Spleen (tissue), 11 donors: ENCODE results near the gene WRAP73. TPM values are rescaled to one million over a fixed set of nuclear protein-coding genes. Genes with fewer than 3 reads are reported as not detected.
"Not testable (repeated sequence)": the region's sequence is repeated elsewhere in the genome, so short reads cannot be mapped to it uniquely, and the experiment has no call there.

Experiments
- DNase-seq: peaks from one replicate; pipeline ENCODE4 v3.0.0-alpha.2; 2020
- H3K27ac ChIP-seq, 8 donors: fragments of 200-600 bp; sonication (generic) in 7 of 8; 1 replicate in 4 of 8; 2 replicates in 4 of 8; pipeline versions ENCODE4 v1.5.0 to v1.8.0; 2016 to 2021; ENCODE audit warnings: inconsistent platforms in 4 of 8, mild to moderate bottlenecking in 4 of 8, moderate library complexity in 1 of 8
- H3K27me3 ChIP-seq, 7 donors: fragments of 200-600 bp; sonication (generic) in 6 of 7; replicated peaks in 1 of 7; 1 replicate in 4 of 7; 2 replicates in 3 of 7; pipeline versions ENCODE4 v1.5.0 to v1.8.0; 2016 to 2021; ENCODE audit warnings: inconsistent platforms in 3 of 7, mild to moderate bottlenecking in 1 of 7
- H3K36me3 ChIP-seq, 6 donors: fragments of 200-600 bp; sonication (generic) in 5 of 6; 1 replicate in 4 of 6; 2 replicates in 2 of 6; pipeline versions ENCODE4 v1.5.0 to v1.8.0; 2016 to 2021; ENCODE audit warnings: inconsistent platforms in 2 of 6
- H3K4me1 ChIP-seq, 6 donors: fragments of 200-600 bp; sonication (generic) in 5 of 6; 1 replicate in 3 of 6; 2 replicates in 3 of 6; pipeline versions ENCODE4 v1.5.0 to v1.8.0; 2016 to 2021; ENCODE audit warnings: inconsistent platforms in 3 of 6
- H3K4me3 ChIP-seq, 8 donors: fragments of 200-600 bp; sonication (generic) in 7 of 8; 1 replicate in 4 of 8; 2 replicates in 4 of 8; pipeline versions ENCODE4 v1.5.0 to v1.8.0; 2016 to 2021; ENCODE audit warnings: inconsistent platforms in 4 of 8, mild to moderate bottlenecking in 4 of 8, moderate library complexity in 2 of 8
- H3K9me3 ChIP-seq, 8 donors: fragments of 200-600 bp; sonication (generic) in 7 of 8; 1 replicate in 4 of 8; 2 replicates in 4 of 8; pipeline versions ENCODE4 v1.5.0 to v1.8.0; 2016 to 2021; ENCODE audit warnings: inconsistent platforms in 4 of 8
- CTCF ChIP-seq, 11 experiments: fragments of 200-600 bp in 7 of 11; fragments of 450-650 bp in 4 of 11; sonication (generic) in 4 of 11; IDR thresholded peaks in 8 of 11; conservative IDR thresholded peaks in 3 of 11; 1 replicate in 7 of 11; 2 replicates in 4 of 11; pipeline versions ENCODE4 v1.4.0 to v1.8.0; 2016 to 2021; ENCODE audit warnings: antibody characterized with exemption in 11 of 11, inconsistent platforms in 4 of 11, mild to moderate bottlenecking in 1 of 11
- POLR2A ChIP-seq, 3 donors: fragments of 450-650 bp; IDR thresholded peaks; one replicate each; pipeline ENCODE4 v1.5.1; 2017; ENCODE audit warnings: antibody characterized with exemption in 3 of 3, mild to moderate bottlenecking in 1 of 3
- POLR2AphosphoS5 ChIP-seq, 3 donors: sonication (generic); formaldehyde crosslinking; IDR thresholded peaks; one replicate each; pipeline ENCODE4 v1.5.1; 2017; ENCODE audit warnings: antibody characterized with exemption in 3 of 3
- WGBS, 5 donors: extraction: QIAGEN DNeasy Blood & Tissue Kit in 3 of 5; methylation state at CpG; one replicate each; pipeline versions ENCODE4 v1.1.5 to v1.1.7; 2013 to 2018; 5-methylcytosine and 5-hydroxymethylcytosine counted together
- intact Hi-C: fragments of 100-400 bp; cut with DNase I; formaldehyde crosslinking; loops from one replicate; pipeline ENCODE4 v1.15.0; 2023; ENCODE audit warnings: low total_unique reads
- polyA plus RNA-seq, 3 donors: library from polyadenylated mRNA; stranded (reverse); fragments of 200-250 nt; gene quantifications; one replicate each; pipeline ENCODE4 v1.2.1, GENCODE V29; 2013
- total RNA-seq, 7 donors: library from RNA; depleted of rRNA in 3 of 7; stranded (reverse); fragments of >200 nt in 3 of 7; fragmentation: NEBNext Ultra II Directional in 4 of 7; extraction: Animal tissue kit (Norgen Biotek cat#: 25700) in 4 of 7; gene quantifications; one replicate each; pipeline versions ENCODE4 v1.1.0 to v1.2.1, GENCODE V29; 2016 to 2021
- donor health status: healthy with polysubstance abuse.
- donor health status: DM: no; HTN: no; CAD: no; lungs with moderate emphysema.
- donor health status: DM: no; HTN: no; CAD: no.
- donor health status: Bipolar disorder and iron deficiency.
- donor health status: healthy.
- donor health status: DM: no; HTN: no; CAD: no.
- donor health status: DM: yes; HTN: yes; CAD: no.

The WRAP73 gene
- total and polyA plus RNA-seq, 10 donors = 20.1 to 28.3 (median 25.3) TPM

- TF ChIP-seq CTCF (IDR thresholded peaks at IDR 0.05 in 8 of 11, conservative IDR thresholded peaks at IDR 0.05 in 3 of 11) (no peak), POLR2A (IDR thresholded peaks at IDR 0.05) (no peak), POLR2AphosphoS5 (IDR thresholded peaks at IDR 0.05) (no peak)
- DNase-seq = no peak
- H3K36me3 ChIP-seq = no peaks in the 10 kb centered on the region
- H3K27me3 ChIP-seq = peaks cover 0 to 28% (median 0%) of the 10 kb centered on the region in 7 donors
- WGBS, 5 donors = 70 to 87% (median 86%) methylated on average over 7 of the region's 7 CpGs
- no peak overlapping the region for H3K4me3 ChIP-seq
- no peak overlapping the region for H3K27ac ChIP-seq
- intact Hi-C loops = no loop called here
- H3K4me1 ChIP-seq = peaks cover 0 to 17% (median under 1%) of the 10 kb centered on the region in 6 donors
- no peaks in the 10 kb centered on the region for H3K9me3 ChIP-seq
Observed at GRCh38 chr1:3584915-3585314, 65.0 kb downstream of the WRAP73 start.

GRCh38 chr1:3583751-3584150 lies 66.2 kb downstream of the WRAP73 start:
- H3K27ac ChIP-seq, H3K4me3 ChIP-seq, intact Hi-C loops, DNase-seq, H3K36me3 ChIP-seq, H3K9me3 ChIP-seq: not testable (repeated sequence)
- WGBS, 5 donors = 81 to 90% (median 87%) methylated on average over 4 to 20 of the region's 21 CpGs
- H3K4me1 ChIP-seq = peaks cover 0 to 12% (median 0%) of the 10 kb centered on the region in 6 donors
- peaks cover 0 to 28% (median 0%) of the 10 kb centered on the region in 7 donors for H3K27me3 ChIP-seq

GRCh38 chr1:3581296-3582036 lies 68.4 kb downstream of the WRAP73 start:
- H3K27me3 ChIP-seq = peaks cover 0 to 30% (median 0%) of the 10 kb centered on the region in 7 donors
- H3K4me1 ChIP-seq = peaks cover 0 to 22% (median 3%) of the 10 kb centered on the region in 6 donors
- TF ChIP-seq POLR2A (IDR thresholded peaks at IDR 0.05) (no peak), POLR2AphosphoS5 (IDR thresholded peaks at IDR 0.05) (peak in 1 of 3 donors; percentile 6), CTCF (IDR thresholded peaks at IDR 0.05 in 8 of 11, conservative IDR thresholded peaks at IDR 0.05 in 3 of 11) (no peak)
- no peak overlapping the region for H3K4me3 ChIP-seq
- no peak for DNase-seq
- intact Hi-C loops = no loop called here
- H3K9me3 ChIP-seq = no peaks in the 10 kb centered on the region
- no peaks in the 10 kb centered on the region for H3K36me3 ChIP-seq
- H3K27ac ChIP-seq = no peak overlapping the region
- 30 to 64% (median 48%) methylated on average over 10 to 16 of the region's 16 CpGs for WGBS, 5 donors

Other genes with a start within 250 kb of the WRAP73 start
- 1 to 10 TPM in 4 of 7 donors, under 1 TPM in 3; 0.23 to 1.6 (median 1.1) TPM for gene ARHGEF16, start 195.4 kb downstream of the WRAP73 start, total RNA-seq
- 1 to 10 TPM in 1 of 3 donors, under 1 TPM in 2; 0.29 to 1.5 (median 0.43) TPM for gene ARHGEF16, start 195.4 kb downstream of the WRAP73 start, polyA plus RNA-seq
- gene MEGF6, start 38.6 kb downstream of the WRAP73 start, total RNA-seq = 10 to 100 TPM in 6 of 7 donors, 1 to 10 TPM in 1; 8.7 to 39.5 (median 27.1) TPM
- 10 to 100 TPM in 2 of 3 donors, 1 to 10 TPM in 1; 8.8 to 16.5 (median 10.0) TPM for gene MEGF6, start 38.6 kb downstream of the WRAP73 start, polyA plus RNA-seq
- gene TPRG1L, start 25.1 kb downstream of the WRAP73 start, total RNA-seq = 10 to 100 TPM; 23.7 to 45.9 (median 32.5) TPM
- 10 to 100 TPM; 19.9 to 35.7 (median 20.9) TPM for gene TPRG1L, start 25.1 kb downstream of the WRAP73 start, polyA plus RNA-seq
- 1 to 10 TPM in 5 of 7 donors, under 1 TPM in 2; 0.63 to 4.3 (median 1.6) TPM for gene TP73, start 2.4 kb upstream of the WRAP73 start, total RNA-seq
- under 1 TPM; 0.11 to 0.48 (median 0.21) TPM for gene TP73, start 2.4 kb upstream of the WRAP73 start, polyA plus RNA-seq
- gene CCDC27, start 102.3 kb upstream of the WRAP73 start, total RNA-seq = not detected
- gene CCDC27, start 102.3 kb upstream of the WRAP73 start, polyA plus RNA-seq = not detected
- gene SMIM1, start 122.6 kb upstream of the WRAP73 start, total RNA-seq = 10 to 100 TPM in 2 of 7 donors, 1 to 10 TPM in 4, not detected in 1; 3.5 to 12.7 (median 5.1) TPM
- 1 to 10 TPM; 2.0 to 4.7 (median 4.0) TPM for gene SMIM1, start 122.6 kb upstream of the WRAP73 start, polyA plus RNA-seq
- gene LRRC47, start 146.4 kb upstream of the WRAP73 start, total RNA-seq = 10 to 100 TPM; 24.1 to 39.0 (median 28.3) TPM
- 10 to 100 TPM; 12.5 to 21.4 (median 18.1) TPM for gene LRRC47, start 146.4 kb upstream of the WRAP73 start, polyA plus RNA-seq
- 10 to 100 TPM; 26.4 to 49.4 (median 42.0) TPM for gene CEP104, start 207.1 kb upstream of the WRAP73 start, total RNA-seq
- 1 to 10 TPM; 4.5 to 8.4 (median 5.3) TPM for gene CEP104, start 207.1 kb upstream of the WRAP73 start, polyA plus RNA-seq
- gene DFFB, start 207.4 kb upstream of the WRAP73 start, total RNA-seq = 10 to 100 TPM in 5 of 7 donors, 1 to 10 TPM in 2; 8.5 to 13.8 (median 12.1) TPM
- 10 to 100 TPM in 1 of 3 donors, 1 to 10 TPM in 2; 6.3 to 10.5 (median 8.7) TPM for gene DFFB, start 207.4 kb upstream of the WRAP73 start, polyA plus RNA-seq